SK-N-MC (cell line): ENCODE data around the gene ZNF398.

Source experiments
- DNase-seq: peaks from one replicate; pipeline ENCODE4 v3.0.0-alpha.2; 2011; ENCODE audit warnings: low read depth, low spot score
- H3K27ac ChIP-seq: fragments of 200-600 bp; sonication (generic); 2 replicates; pipeline ENCODE4 v1.5.1; 2016; ENCODE audit warnings: mixed run types
- H3K36me3 ChIP-seq: fragments of 200-600 bp; sonication (generic); 2 replicates; pipeline ENCODE4 v1.6.1; 2017; ENCODE audit warnings: antibody characterized with exemption, low read length, mixed read lengths; ENCODE audit not compliant: insufficient read depth
- H3K4me3 ChIP-seq: fragments of 200-600 bp; sonication (generic); 2 replicates; pipeline ENCODE4 v1.5.1; 2016
- H3K9ac ChIP-seq: fragments of 200-600 bp; sonication (generic); 2 replicates; pipeline ENCODE4 v1.8.0; 2017; ENCODE audit warnings: mixed run types, mixed read lengths; ENCODE audit not compliant: insufficient read length
- H3K9me3 ChIP-seq: fragments of 200-600 bp; sonication (generic); 2 replicates; pipeline ENCODE4 v1.6.1; 2017; ENCODE audit warnings: low read depth, mild to moderate bottlenecking, antibody characterized with exemption, low read length, moderate library complexity, mixed read lengths
- EZH2 ChIP-seq: fragments of 200-600 bp; sonication (generic); IDR thresholded peaks from one replicate; pipeline ENCODE4 v1.6.1; 2017; ENCODE audit warnings: antibody characterized with exemption
- FOXP2 ChIP-seq: optimal IDR thresholded peaks from 2 replicates; pipeline ENCODE3; 2011; ENCODE audit warnings: mild to moderate bottlenecking, moderate library complexity; ENCODE audit not compliant: insufficient read depth; ENCODE audit errors: extremely low read length, control extremely low read depth
- POLR2AphosphoS5 ChIP-seq: IDR thresholded peaks from 2 replicates; pipeline ENCODE4 v1.6.1; 2012; ENCODE audit warnings: mild to moderate bottlenecking, low read depth, low read length, borderline replicate concordance

The ZNF398 gene

GRCh38 chr7:149125189-149125862 lies 21.9 kb upstream of the ZNF398 start:
- H3K9ac ChIP-seq, result peak overlapping the region; percentile 95
- no peak for TF ChIP-seq FOXP2
- 0 out of 2 replicates have a peak, but pooled peaks have one; percentile 14 for TF ChIP-seq POLR2AphosphoS5
- H3K36me3 ChIP-seq, result peaks cover 3% of the 10 kb centered on the region
- no peaks in the 10 kb centered on the region for H3K9me3 ChIP-seq
- DNase-seq, result no peak
- H3K27ac ChIP-seq, result no peak overlapping the region
- H3K4me3 ChIP-seq, result peak overlapping the region; percentile 88

DNA sequence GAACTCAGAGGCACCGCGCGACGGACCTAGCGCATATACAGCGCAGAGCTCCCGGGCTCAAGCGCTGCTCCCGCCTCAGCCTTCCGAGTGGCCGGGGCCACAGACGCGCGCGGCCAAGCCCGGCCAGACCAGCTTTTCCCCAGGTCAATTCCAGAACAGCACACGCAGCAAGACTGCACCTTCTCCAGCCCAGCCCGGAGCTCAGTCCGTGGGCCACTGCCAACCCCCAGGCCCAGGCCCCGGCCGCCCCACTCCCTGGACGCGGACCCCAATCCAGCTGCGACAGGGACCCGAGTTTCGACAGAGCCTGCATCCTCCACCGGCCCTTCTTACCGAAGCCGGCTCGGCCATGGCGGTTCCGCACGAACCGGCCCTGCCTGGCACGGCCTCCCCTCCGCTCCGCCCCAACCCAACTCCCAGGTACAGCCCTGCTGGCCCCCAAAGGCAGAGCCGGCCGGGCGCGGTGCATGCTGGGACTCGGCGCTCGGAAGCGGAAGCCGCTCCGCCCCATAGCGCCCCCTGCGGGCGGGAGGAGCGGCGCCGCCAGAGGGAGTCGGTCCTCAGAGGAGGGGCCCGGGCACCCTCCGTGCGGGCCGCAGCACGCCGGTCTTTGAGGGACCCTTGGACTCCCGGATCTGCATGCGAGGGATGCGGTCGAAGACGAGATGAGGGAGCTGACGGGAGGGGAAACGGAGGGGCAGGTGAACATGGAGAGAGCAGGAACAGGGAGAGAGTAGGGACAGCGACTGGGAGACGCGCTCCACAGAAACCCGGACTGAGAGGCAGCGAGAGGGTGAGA lies 21.2 kb upstream of the ZNF398 start, which contains the start of gene ZNF425:
ZNF425 (minus strand) TSS at position 462 of the 799 bp plus-strand sequence; CDS start at position 351, 111 bp downstream.
- DNase-seq, result no peak
- H3K9me3 ChIP-seq, result 0 out of 2 replicates have a peak, but pooled peaks cover 2% of the 10 kb centered on the region
- H3K27ac ChIP-seq, result peak within 1 kb of the TSS; percentile 90
- peak within 1 kb of the TSS; percentile 88 for H3K4me3 ChIP-seq
- TF ChIP-seq POLR2AphosphoS5, result peak; percentile 98
- no peak for TF ChIP-seq FOXP2
- H3K36me3 ChIP-seq, result peaks cover 11% of the 10 kb centered on the region
- H3K9ac ChIP-seq, result peak within 1 kb of the TSS; percentile 95

- TF ChIP-seq FOXP2 (no peak), POLR2AphosphoS5 (no peak; the same call in 1 of the 2 replicates), EZH2 (no peak)
- Histone ChIP-seq H3K27ac (peak overlapping the region; percentile 90), H3K9me3 (0 out of 2 replicates have a peak, but pooled peaks cover 2% of the 10 kb centered on the region), H3K36me3 (peaks cover 15% of the 10 kb centered on the region), H3K4me3 (peak overlapping the region; percentile 88), H3K9ac (peak overlapping the region; percentile 95)
- DNase-seq, result no peak
These were observed 20.5 kb upstream of the ZNF398 start for GRCh38 chr7:149126662-149127266.

DNA sequence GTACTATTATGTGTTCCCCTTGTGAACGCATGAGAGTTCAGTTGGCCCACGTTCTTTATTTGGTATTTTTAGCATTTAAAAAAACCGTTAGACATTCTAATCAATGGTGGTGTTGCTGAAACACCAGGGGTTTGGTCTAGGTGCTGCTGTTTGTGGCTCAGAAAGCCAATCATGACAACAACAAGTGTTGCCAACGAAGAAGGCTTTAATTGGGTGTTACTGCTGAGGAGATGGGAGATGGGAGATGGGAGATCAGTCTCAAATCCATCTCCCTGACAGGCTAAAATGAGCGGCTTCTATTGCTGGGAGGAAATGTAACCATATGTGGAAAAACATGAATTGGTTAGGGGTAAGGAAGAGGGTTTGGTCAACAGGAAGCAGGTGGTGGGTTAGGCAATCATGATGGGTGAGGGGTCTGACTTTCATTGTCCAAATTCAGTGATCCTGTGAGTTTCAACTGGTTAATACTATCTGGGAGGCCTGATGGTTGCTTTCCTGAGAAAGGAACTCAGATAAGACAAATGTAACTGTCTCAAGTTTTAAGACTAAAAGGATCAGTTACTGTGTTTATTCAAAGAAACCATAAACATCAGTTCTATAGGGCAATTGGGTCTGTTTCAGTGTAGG lies 16.6 kb upstream of the ZNF398 start:
- Histone ChIP-seq H3K9me3 (0 out of 2 replicates have a peak, but pooled peaks cover 2% of the 10 kb centered on the region), H3K4me3 (no peak overlapping the region), H3K36me3 (peaks cover 15% of the 10 kb centered on the region), H3K27ac (no peak overlapping the region), H3K9ac (no peak overlapping the region)
- DNase-seq, result no peak
- TF ChIP-seq POLR2AphosphoS5 (no peak), EZH2 (no peak), FOXP2 (no peak)

- no peak overlapping the region for H3K4me3 ChIP-seq
- no peak overlapping the region for H3K9ac ChIP-seq
- H3K9me3 ChIP-seq, result 0 out of 2 replicates have a peak, but pooled peaks cover 2% of the 10 kb centered on the region
- H3K36me3 ChIP-seq, result peaks cover 15% of the 10 kb centered on the region
- TF ChIP-seq EZH2, result no peak
- no peak for TF ChIP-seq POLR2AphosphoS5
- no peak for TF ChIP-seq FOXP2
- DNase-seq, result no peak
- no peak overlapping the region for H3K27ac ChIP-seq
These were observed 14.1 kb upstream of the ZNF398 start for GRCh38 chr7:149133028-149133710.

GRCh38 chr7:149136118-149136517 lies 11.1 kb upstream of the ZNF398 start:
- H3K27ac ChIP-seq, result no peak overlapping the region
- H3K36me3 ChIP-seq, result peaks cover 4% of the 10 kb centered on the region; the same call in 1 of the 2 replicates
- H3K9me3 ChIP-seq, result no peaks in the 10 kb centered on the region
- TF ChIP-seq POLR2AphosphoS5, result no peak
- no peak for TF ChIP-seq EZH2
- TF ChIP-seq FOXP2, result no peak
- H3K4me3 ChIP-seq, result no peak overlapping the region
- DNase-seq, result no peak
- H3K9ac ChIP-seq, result no peak overlapping the region

- H3K4me3 ChIP-seq, result no peak overlapping the region
- TF ChIP-seq EZH2, result no peak
- no peaks in the 10 kb centered on the region for H3K9me3 ChIP-seq
- no peak overlapping the region for H3K27ac ChIP-seq
- no peak for DNase-seq
- H3K36me3 ChIP-seq, result no peaks in the 10 kb centered on the region
- H3K9ac ChIP-seq, result no peak overlapping the region
These were observed 6.4 kb upstream of the ZNF398 start for GRCh38 chr7:149140831-149141230.
